Neural cell (in vitro differentiated cells): ENCODE results near the gene ABCB6. TPM values are rescaled to one million over a fixed set of nuclear protein-coding genes. Genes with fewer than 3 reads are reported as not detected.

Experiments
- H2AFZ ChIP-seq: fragments of 200-600, 300-800 bp; sonication (generic), shearing (Covaris generic); 2 replicates; pipeline ENCODE4 v1.6.0; 2014; ENCODE audit warnings: low read depth, mild to moderate bottlenecking, antibody characterized with exemption, low read length, moderate library complexity
- H3F3A ChIP-seq: fragments of 200-600 bp; shearing (Covaris generic); 2 replicates; pipeline ENCODE4 v1.6.1; 2016; ENCODE audit warnings: mild to moderate bottlenecking, moderate library complexity, mixed read lengths, antibody characterized with exemption, low read length; ENCODE audit not compliant: insufficient read depth, poor library complexity, severe bottlenecking
- H3K27ac ChIP-seq: fragments of 200-600, 300-800 bp; sonication (generic), shearing (Covaris generic); 2 replicates; pipeline ENCODE4 v1.5.1; 2014; ENCODE audit warnings: mild to moderate bottlenecking, low read length, moderate library complexity
- H3K27me3 ChIP-seq: fragments of 300-800, 200-600 bp; sonication (generic), shearing (Covaris generic); 2 replicates; pipeline ENCODE4 v1.6.0; 2014; ENCODE audit warnings: mild to moderate bottlenecking, low read depth, low read length, moderate library complexity; ENCODE audit not compliant: insufficient read depth
- H3K36me3 ChIP-seq: fragments of 300-800, 200-600 bp; sonication (generic), shearing (Covaris generic); 2 replicates; pipeline ENCODE4 v1.5.1; 2014; ENCODE audit warnings: mild to moderate bottlenecking, antibody characterized with exemption, low read length, moderate library complexity; ENCODE audit not compliant: insufficient read depth
- H3K4me2 ChIP-seq: fragments of 300-800, 200-600 bp; sonication (generic), shearing (Covaris generic); 2 replicates; pipeline ENCODE4 v1.6.0; 2014; ENCODE audit warnings: mild to moderate bottlenecking, low read length
- H3K4me3 ChIP-seq: fragments of 300-800, 200-600 bp; sonication (generic), shearing (Covaris generic); 2 replicates; pipeline ENCODE4 v1.5.1; 2014; ENCODE audit warnings: mild to moderate bottlenecking, low read length, moderate library complexity
- H3K79me2 ChIP-seq: fragments of 200-600 bp; shearing (Covaris generic); replicated peaks from 2 replicates; pipeline ENCODE4 v1.6.0; 2014; ENCODE audit warnings: mild to moderate bottlenecking, low read length, moderate library complexity; ENCODE audit not compliant: insufficient read depth
- H3K9ac ChIP-seq: fragments of 300-800, 200-600 bp; sonication (generic), shearing (Covaris generic); 2 replicates; pipeline ENCODE4 v1.6.1; 2016; ENCODE audit warnings: mild to moderate bottlenecking, low read length, mixed read lengths
- H3K9me2 ChIP-seq: fragments of 200-600 bp; shearing (Covaris generic); 2 replicates; pipeline ENCODE4 v1.6.1; 2016; ENCODE audit warnings: mild to moderate bottlenecking, low read length, mixed read lengths; ENCODE audit not compliant: insufficient read depth
- H3K9me3 ChIP-seq: fragments of 200-600, 300-800 bp; sonication (generic), shearing (Covaris generic); 2 replicates; pipeline ENCODE4 v1.6.1; 2016; ENCODE audit warnings: mild to moderate bottlenecking, mixed run types, low read length, moderate library complexity, mixed read lengths
- H4K20me1 ChIP-seq: fragments of 200-600 bp; shearing (Covaris generic); 2 replicates; pipeline ENCODE4 v1.6.1; 2016; ENCODE audit warnings: mild to moderate bottlenecking, mixed run types; ENCODE audit not compliant: insufficient read depth
- CTCF ChIP-seq: fragments of 450-650 bp; IDR thresholded peaks from 2 replicates; pipeline ENCODE4 v1.5.1; 2014; ENCODE audit warnings: antibody characterized with exemption, mild to moderate bottlenecking, moderate library complexity; ENCODE audit not compliant: poor library complexity, severe bottlenecking
- EP300 ChIP-seq: fragments of 450-650 bp; conservative IDR thresholded peaks from 2 replicates; pipeline ENCODE4 v1.6.1; 2014; ENCODE audit warnings: antibody characterized with exemption, mild to moderate bottlenecking, moderate library complexity; ENCODE audit not compliant: poor library complexity, severe bottlenecking
- EZH2 ChIP-seq: fragments of 200-600, 300-800 bp; shearing (Covaris generic), sonication (generic); IDR thresholded peaks from 2 replicates; pipeline ENCODE4 v1.6.1; 2014; ENCODE audit warnings: antibody characterized with exemption, low read length, borderline replicate concordance, mild to moderate bottlenecking; ENCODE audit not compliant: insufficient read depth, poor library complexity, severe bottlenecking
- MXI1 ChIP-seq: fragments of 450-650 bp; conservative IDR thresholded peaks from 2 replicates; pipeline ENCODE4 v1.6.1; 2014; ENCODE audit warnings: antibody characterized with exemption, mild to moderate bottlenecking; ENCODE audit not compliant: poor library complexity, severe bottlenecking
- POLR2AphosphoS5 ChIP-seq: IDR thresholded peaks from 2 replicates; pipeline ENCODE4 v1.6.1; 2012
- RAD21 ChIP-seq: fragments of 450-650 bp; conservative IDR thresholded peaks from 2 replicates; pipeline ENCODE4 v1.6.1; 2014; ENCODE audit warnings: antibody characterized with exemption, mild to moderate bottlenecking, moderate library complexity
- REST ChIP-seq: IDR thresholded peaks from 2 replicates; pipeline ENCODE4 v1.6.1; 2012; ENCODE audit warnings: borderline replicate concordance
- SMC3 ChIP-seq: fragments of 450-650 bp; conservative IDR thresholded peaks from 2 replicates; pipeline ENCODE4 v1.6.1; 2014; ENCODE audit warnings: antibody characterized with exemption, mild to moderate bottlenecking, moderate library complexity; ENCODE audit not compliant: poor library complexity
- TAF1 ChIP-seq: IDR thresholded peaks from 2 replicates; pipeline ENCODE4 v1.6.1; 2012; ENCODE audit warnings: low read depth
- polyA plus RNA-seq: library from polyadenylated mRNA; depleted of rRNA; stranded (reverse); fragments of >200 nt; gene quantifications from 2 replicates; pipeline ENCODE4 v1.2.3, GENCODE V29; 2014

Gene ABCB6
- polyA plus RNA-seq, 1 donor from 2014 or later: 28.1 TPM

GRCh38 chr2:219177552-219178376 lies 41.0 kb downstream of the ABCB6 start, which contains the start of gene RETREG2:
TSS of gene RETREG2 (plus strand) at chr2:219178275. CDS start at chr2:219178353, 78 bp downstream.
- Histone ChIP-seq H3K79me2 (peaks cover 18% of the 10 kb centered on the region), H2AFZ (peak within 1 kb of the TSS; percentile 71), H3K4me3 (peak within 1 kb of the TSS; percentile 96), H3K27ac (peak within 1 kb of the TSS; percentile 81), H4K20me1 (no peaks in the 10 kb centered on the region), H3K27me3 (no peaks in the 10 kb centered on the region), H3K9me3 (no peaks in the 10 kb centered on the region), H3K9me2 (no peaks in the 10 kb centered on the region), H3K4me2 (peak within 1 kb of the TSS; percentile 100), H3F3A (peaks cover 3% of the 10 kb centered on the region), H3K36me3 (peaks cover 6% of the 10 kb centered on the region), H3K9ac (peak within 1 kb of the TSS; percentile 90)
- no peak for TF ChIP-seq MXI1
- no peak for TF ChIP-seq REST
- TF ChIP-seq TAF1: no peak
- peak; percentile 40 for TF ChIP-seq EP300
- peak; percentile 65 for TF ChIP-seq CTCF
- TF ChIP-seq POLR2AphosphoS5: peak; percentile 83
- no peak for TF ChIP-seq EZH2
- TF ChIP-seq RAD21: no peak
- TF ChIP-seq SMC3: peak; percentile 39

- Histone ChIP-seq H3K9me3 (no peaks in the 10 kb centered on the region), H3K9me2 (no peaks in the 10 kb centered on the region), H2AFZ (peak within 1 kb of the TSS; percentile 71), H3K4me3 (peak within 1 kb of the TSS; percentile 96), H3K4me2 (peak within 1 kb of the TSS; percentile 98), H3K36me3 (peaks cover 6% of the 10 kb centered on the region), H3K27ac (peak within 1 kb of the TSS; percentile 81), H3K79me2 (peaks cover 18% of the 10 kb centered on the region), H3K9ac (peak within 1 kb of the TSS; percentile 90), H3K27me3 (no peaks in the 10 kb centered on the region), H4K20me1 (no peaks in the 10 kb centered on the region), H3F3A (peaks cover 3% of the 10 kb centered on the region)
- TF ChIP-seq RAD21 (peak; percentile 18), POLR2AphosphoS5 (peak; percentile 49), MXI1 (peak; percentile 68), EP300 (peak; percentile 27), REST (no peak), SMC3 (no peak)
These were observed 41.8 kb downstream of the ABCB6 start, which contains the start of gene CNPPD1 for GRCh38 chr2:219176818-219177551. TSS of gene CNPPD1 (minus strand) at chr2:219176925. CDS start at chr2:219176828, 97 bp downstream.
